ENCODE measurements around the gene PDE6D.

DNA sequence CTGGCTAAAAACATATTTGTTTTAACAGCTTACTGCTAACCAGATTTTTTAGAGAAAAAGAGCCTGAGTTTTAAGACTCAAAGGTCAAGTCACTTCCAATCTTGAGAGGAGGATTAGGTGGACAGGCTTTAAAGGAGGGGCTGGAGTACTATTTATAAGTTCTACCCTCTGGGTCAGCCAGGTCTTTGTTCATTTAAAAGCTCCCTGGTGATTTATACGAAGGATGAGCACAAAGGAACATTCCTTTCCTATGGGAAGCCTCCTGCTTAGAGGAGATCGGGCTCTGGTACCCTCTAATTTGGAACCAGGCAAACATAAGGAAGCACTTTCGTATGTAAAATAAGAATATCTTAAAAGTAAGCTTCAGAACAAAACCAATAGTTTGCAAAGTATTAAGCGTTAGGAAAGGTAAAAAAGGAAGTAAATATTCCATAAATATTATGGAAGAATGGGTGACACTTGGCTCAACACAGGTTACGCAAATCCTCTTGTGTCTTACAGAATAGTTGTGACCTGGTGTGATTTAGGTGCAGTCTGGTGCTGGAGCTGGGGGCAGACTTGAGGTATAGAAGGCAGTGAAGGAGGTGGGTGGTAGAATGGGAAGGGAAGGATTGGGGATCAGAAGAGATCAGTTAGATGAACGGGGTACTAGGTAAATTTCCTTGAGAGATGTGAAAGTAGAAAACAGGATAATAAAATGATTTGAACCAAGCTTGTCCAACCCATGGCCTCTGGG, 35.6 kb downstream of the PDE6D start:
- no peak for TF ChIP-seq REST (IDR thresholded peaks at IDR 0.05; ENCODE audit: insufficient read depth in 1 of 2, low read depth in 2 of 2, low read length in 1 of 2)
- TF ChIP-seq CTCF (IDR thresholded peaks at IDR 0.05) = no peak
- TF ChIP-seq POLR2AphosphoS5 (IDR thresholded peaks at IDR 0.05; ENCODE audit: low read depth, low read length) = no peak
